Heart left ventricle (tissue), 16 donors: ENCODE data around the gene NACC2. TPM values are rescaled to one million over a fixed set of nuclear protein-coding genes. Genes with fewer than 3 reads are reported as not detected.

Experiments
- ATAC-seq, 4 donors: fragments of 200-7000 bp; cut with Tn5 transposase; one replicate each; pipeline ENCODE4 v1.9.1; 2020 to 2022; ENCODE audit warnings: moderate library complexity in 4 of 4, mild to moderate bottlenecking in 3 of 4, moderate number of reproducible peaks in 1 of 4
- DNase-seq, 5 donors: peaks; one replicate each; pipeline ENCODE4 v3.0.0-alpha.2; 2020
- H3K27ac ChIP-seq, 12 donors: fragments of 200-600 bp; sonication (generic) in 4 of 12; one replicate each; pipeline versions ENCODE4 v1.5.0 to v1.8.0; 2016 to 2022; ENCODE audit warnings: mild to moderate bottlenecking in 2 of 12
- H3K27me3 ChIP-seq, 9 donors: fragments of 200-600 bp; sonication (generic) in 2 of 9; one replicate each; pipeline versions ENCODE4 v1.5.1 to v1.8.0; 2016 to 2022; ENCODE audit warnings: mild to moderate bottlenecking in 3 of 9
- H3K36me3 ChIP-seq, 9 donors: fragments of 200-600 bp; sonication (generic) in 2 of 9; one replicate each; pipeline versions ENCODE4 v1.5.0 to v1.8.0; 2018 to 2022; ENCODE audit warnings: mild to moderate bottlenecking in 2 of 9
- H3K4me1 ChIP-seq, 12 donors: fragments of 200-600 bp; sonication (generic) in 4 of 12; one replicate each; pipeline versions ENCODE4 v1.5.0 to v1.8.0; 2016 to 2022; ENCODE audit warnings: mild to moderate bottlenecking in 3 of 12
- H3K4me3 ChIP-seq, 12 donors: fragments of 200-600 bp; sonication (generic) in 4 of 12; one replicate each; pipeline versions ENCODE4 v1.5.0 to v1.8.0; 2017 to 2022; ENCODE audit warnings: mild to moderate bottlenecking in 9 of 12, moderate library complexity in 4 of 12
- H3K9me3 ChIP-seq, 12 donors: fragments of 200-600 bp; sonication (generic) in 4 of 12; one replicate each; pipeline versions ENCODE4 v1.5.0 to v1.8.0; 2016 to 2022; ENCODE audit warnings: mild to moderate bottlenecking in 1 of 12
- POLR2A ChIP-seq, 2 donors: fragments of 450-650 bp; IDR thresholded peaks; one replicate each; pipeline ENCODE4 v1.6.1; 2017; ENCODE audit warnings: antibody characterized with exemption in 2 of 2, mild to moderate bottlenecking in 2 of 2, moderate library complexity in 2 of 2
- WGBS, 4 donors: extraction: QIAGEN DNeasy Blood & Tissue Kit in 2 of 4; methylation state at CpG; one replicate each; pipeline versions ENCODE4 v1.1.5 to v1.1.7; 2013 to 2018; 5-methylcytosine and 5-hydroxymethylcytosine counted together
- intact Hi-C, 10 donors: fragments of 100-400 bp; cut with DNase I; formaldehyde crosslinking; loops; one replicate each; pipeline versions ENCODE4 v1.11.1 to v1.14.2; 2022
- polyA plus RNA-seq, 2 donors: library from polyadenylated mRNA; stranded (reverse); fragments of 200-250 nt; gene quantifications; one replicate each; pipeline ENCODE4 v1.2.3, GENCODE V29; 2013
- total RNA-seq, 9 donors: library from RNA; depleted of rRNA in 2 of 9; stranded (reverse); fragments of >200 nt in 2 of 9; fragmentation: NEBNext Ultra II Directional in 3 of 9; extraction: Animal tissue kit (Norgen Biotek cat#: 25700) in 3 of 9; gene quantifications; one replicate each; pipeline versions ENCODE4 v1.1.0 to v1.2.4, GENCODE V29; 2016 to 2023
- TF ChIP-seq, protein P1 (sequence below), 12 donors: fragments of 200-600 bp; sonication (generic) in 4 of 12; IDR thresholded peaks; one replicate each; pipeline versions ENCODE4 v1.5.0 to v1.8.0; 2018 to 2022; ENCODE audit warnings: antibody characterized with exemption in 12 of 12, mild to moderate bottlenecking in 5 of 12
- donor health status: ischemic (EF 13 %, LVEDD 7.1; RV severe dilation, severe dysfunction).
- donor health status: healthy with polysubstance abuse.
- donor health status: DM: no; HTN: yes; CAD: no.
- donor health status: DM: no; HTN: no; CAD: no.
- donor health status: ischemic (EF 25% LVEDD 6.9; RV normal size, moderate dysfunction).
- donor health status: ischemic (EF 25% LVEDD 5.7; RV mildly dilated, moderate dysfunction).
- donor health status: healthy.
- donor health status: DM: yes; HTN: yes; CAD: no.
- donor health status: ischemic (EF 35%, LVEDD 5.7; RV mildly dilated, moderate dysfunction).
- donor health status: nonischemic (EF 11% LVEDD 7.7; RV severe dilation, severe dysfunction).
- donor health status: DM: yes; HTN: yes; CAD: no.
- donor health status: PGD.
- donor health status: ischemic (EF 29% LVEDD 5.4; RV normal size, mild dysfunction).
- donor health status: nonischemic (EF 23%, LVEDD 6.1; RV moderate dilation, normal function).

The NACC2 gene
- total and polyA plus RNA-seq, 11 donors = 17.9 to 66.5 (median 47.4) TPM

DNA sequence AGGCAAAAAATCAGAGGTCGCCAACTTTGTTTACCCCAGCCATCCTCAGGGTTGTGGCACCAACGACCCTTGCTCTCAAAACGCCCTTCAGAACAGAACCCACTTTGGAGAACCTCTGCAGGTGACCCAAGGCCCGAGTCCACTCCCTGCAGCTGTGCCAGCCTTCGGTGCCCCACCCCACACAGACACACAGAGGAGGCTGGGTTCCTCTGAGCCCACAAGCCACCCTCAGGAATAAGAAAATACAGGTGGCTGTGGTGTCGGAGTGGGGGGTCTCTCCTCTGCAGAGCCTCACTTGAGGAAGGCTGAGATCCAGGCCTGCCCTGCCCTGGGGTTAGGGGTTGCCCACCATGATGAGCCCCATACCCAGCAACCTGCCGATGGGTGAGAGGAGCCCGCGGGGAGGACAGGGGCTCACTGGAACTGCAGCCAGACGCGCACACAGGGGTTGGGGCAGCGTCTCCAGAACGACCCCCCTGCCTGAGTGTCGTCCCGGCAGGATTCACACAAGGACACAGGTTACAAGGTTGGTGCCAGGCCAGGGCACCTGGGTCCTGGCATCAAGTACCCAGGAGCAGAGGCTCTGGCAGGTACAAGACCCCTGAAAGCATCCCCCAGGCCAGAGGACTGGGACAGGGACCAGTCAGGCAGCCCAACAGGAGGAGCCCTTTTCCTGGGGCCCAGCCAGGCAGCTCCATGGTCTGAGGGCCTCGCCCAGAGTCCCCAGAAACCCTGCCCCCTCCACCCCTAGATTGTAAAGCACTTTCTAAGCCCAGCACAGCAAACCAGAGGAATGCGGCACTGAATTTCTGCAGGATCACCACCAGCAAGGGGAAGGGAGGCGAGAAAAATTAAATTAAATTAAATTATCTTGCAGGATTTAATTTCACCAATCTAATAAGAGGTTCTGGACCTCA is 40.0 kb downstream of the NACC2 start:
- Histone ChIP-seq H3K4me3 (no peak overlapping the region), H3K9me3 (no peaks in the 10 kb centered on the region), H3K27ac (peak overlapping the region in 1 of 12 donors; percentile 80), H3K36me3 (peaks cover 0 to 3% (median 0%) of the 10 kb centered on the region in 9 donors), H3K27me3 (no peaks in the 10 kb centered on the region), H3K4me1 (peaks cover 6 to 82% (median 53%) of the 10 kb centered on the region in 12 donors)
- DNase-seq = peak in 1 of 5 donors; percentile 58
- no peak for ATAC-seq
- 83 to 90% (median 89%) methylated on average over 17 to 18 of the region's 18 CpGs for WGBS, 4 donors
- no peak for TF ChIP-seq POLR2A (IDR thresholded peaks at IDR 0.05)
- TF ChIP-seq, protein P1, sequence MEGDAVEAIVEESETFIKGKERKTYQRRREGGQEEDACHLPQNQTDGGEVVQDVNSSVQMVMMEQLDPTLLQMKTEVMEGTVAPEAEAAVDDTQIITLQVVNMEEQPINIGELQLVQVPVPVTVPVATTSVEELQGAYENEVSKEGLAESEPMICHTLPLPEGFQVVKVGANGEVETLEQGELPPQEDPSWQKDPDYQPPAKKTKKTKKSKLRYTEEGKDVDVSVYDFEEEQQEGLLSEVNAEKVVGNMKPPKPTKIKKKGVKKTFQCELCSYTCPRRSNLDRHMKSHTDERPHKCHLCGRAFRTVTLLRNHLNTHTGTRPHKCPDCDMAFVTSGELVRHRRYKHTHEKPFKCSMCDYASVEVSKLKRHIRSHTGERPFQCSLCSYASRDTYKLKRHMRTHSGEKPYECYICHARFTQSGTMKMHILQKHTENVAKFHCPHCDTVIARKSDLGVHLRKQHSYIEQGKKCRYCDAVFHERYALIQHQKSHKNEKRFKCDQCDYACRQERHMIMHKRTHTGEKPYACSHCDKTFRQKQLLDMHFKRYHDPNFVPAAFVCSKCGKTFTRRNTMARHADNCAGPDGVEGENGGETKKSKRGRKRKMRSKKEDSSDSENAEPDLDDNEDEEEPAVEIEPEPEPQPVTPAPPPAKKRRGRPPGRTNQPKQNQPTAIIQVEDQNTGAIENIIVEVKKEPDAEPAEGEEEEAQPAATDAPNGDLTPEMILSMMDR (IDR thresholded peaks at IDR 0.05) = no peak
- intact Hi-C loops = loop anchor here in 5 of 10 donors (5.0 kb wide), 3 partner anchors 32 to 62 kb away; partner anchors contain the start of gene TMEM250 (in 1 of the 5)

DNA sequence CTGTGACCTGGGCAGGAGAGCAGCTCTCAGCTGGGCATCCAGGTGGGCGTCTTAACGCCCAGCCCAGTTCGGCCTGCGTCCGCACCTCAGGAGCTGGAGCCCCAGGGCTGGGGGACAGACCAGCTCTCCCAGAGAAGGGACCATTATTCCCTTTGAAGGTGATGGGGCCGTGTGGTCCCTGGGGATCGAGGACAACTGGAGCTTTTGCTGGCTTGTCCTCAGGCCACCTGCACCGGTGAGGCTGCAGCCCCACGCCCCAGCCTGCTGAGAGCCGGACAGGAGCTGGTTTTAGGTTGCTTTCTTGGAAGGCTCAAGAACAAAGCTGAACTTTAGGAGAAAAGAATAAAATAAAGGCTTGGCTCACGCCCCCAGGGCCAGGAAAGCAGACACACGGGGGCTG is 40.9 kb downstream of the NACC2 start:
- Histone ChIP-seq H3K27ac (peak overlapping the region in 1 of 12 donors; percentile 80), H3K4me3 (no peak overlapping the region), H3K27me3 (no peaks in the 10 kb centered on the region), H3K9me3 (no peaks in the 10 kb centered on the region), H3K4me1 (peaks cover 6 to 73% (median 50%) of the 10 kb centered on the region in 12 donors), H3K36me3 (peaks cover 0 to 12% (median 5%) of the 10 kb centered on the region in 9 donors)
- no peak for DNase-seq
- TF ChIP-seq POLR2A (IDR thresholded peaks at IDR 0.05) = no peak
- TF ChIP-seq, protein P1 (IDR thresholded peaks at IDR 0.05) = no peak
- intact Hi-C loops = loop anchor here in 5 of 10 donors (5.0 kb wide), 3 partner anchors 33 to 63 kb away; partner anchors contain the start of gene TMEM250 (in 1 of the 5)
- ATAC-seq = no peak
- 90 to 92% (median 91%) methylated on average over 12 of the region's 12 CpGs for WGBS, 4 donors

DNA sequence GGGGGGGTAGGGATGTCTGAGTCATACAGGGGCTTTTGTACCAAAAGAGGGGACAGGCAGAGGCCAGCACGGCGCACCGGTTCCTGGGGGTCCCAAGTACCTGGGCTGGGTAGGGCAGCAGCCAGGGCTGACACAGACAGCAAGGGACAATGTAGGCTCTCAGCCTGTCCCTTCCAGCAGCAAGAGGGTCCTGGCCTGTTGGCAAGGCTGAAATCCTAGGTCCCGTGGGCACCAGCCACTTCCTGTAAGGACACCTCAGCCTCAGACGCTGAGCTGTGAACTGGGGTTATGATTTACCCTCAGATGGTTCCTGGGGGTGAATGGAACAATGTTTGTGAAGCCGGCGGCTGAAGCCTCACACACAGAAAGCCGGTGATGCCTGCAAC is 41.3 kb downstream of the NACC2 start:
- peak in 1 of 5 donors; percentile 48 for DNase-seq
- Histone ChIP-seq H3K9me3 (no peaks in the 10 kb centered on the region), H3K4me1 (peaks cover 6 to 71% (median 50%) of the 10 kb centered on the region in 12 donors), H3K27ac (peak overlapping the region in 3 of 12 donors; percentile 60 to 83 (median 80)), H3K4me3 (peak overlapping the region in 1 of 12 donors; percentile 49), H3K27me3 (no peaks in the 10 kb centered on the region), H3K36me3 (peaks cover 0 to 16% (median 9%) of the 10 kb centered on the region in 9 donors)
- 62 to 81% (median 80%) methylated on average over 5 to 8 of the region's 8 CpGs for WGBS, 4 donors
- TF ChIP-seq, protein P1 (IDR thresholded peaks at IDR 0.05) = no peak
- TF ChIP-seq POLR2A (IDR thresholded peaks at IDR 0.05) = no peak
- ATAC-seq = no peak
- intact Hi-C loops = loop anchor here in 5 of 10 donors (2.0 to 5.0 kb wide), 4 partner anchors 31 to 64 kb away; partner anchors contain the start of gene TMEM250 (in 1 of the 5)
